Peyer's patch (tissue), 4 donors: ENCODE results near the gene OR8I2. TPM values are rescaled to one million over a fixed set of nuclear protein-coding genes. Genes with fewer than 3 reads are reported as not detected.

Source experiments
- small RNA-seq, 2 donors: library from RNA; depleted of rRNA; stranded (forward); fragments of <200 nt; gene quantifications; one replicate each; pipeline ENCODE3, GENCODE V24; 2016
- total RNA-seq, 4 donors: library from RNA; depleted of rRNA; stranded (reverse); fragments of >200 nt; gene quantifications; one replicate each; pipeline ENCODE4 v1.1.0, GENCODE V29; 2016

Gene OR8I2
- total RNA-seq, 4 donors from 2014 or later: not detected

Small RNA genes within 50 kb of the gene (small RNA-seq; reads per million reads assigned to genes)
- gene OR8I4P: 0 reads per million in 2 donors

Other genes starting within 250 kb of the OR8I2 start
- gene TRIM51, start 210.0 kb upstream of the OR8I2 start, total RNA-seq: not detected
- not detected for gene OR5W2, start 178.7 kb upstream of the OR8I2 start, total RNA-seq
- not detected for gene OR5I1, start 156.9 kb upstream of the OR8I2 start, total RNA-seq
- not detected for gene OR10AG1, start 123.4 kb upstream of the OR8I2 start, total RNA-seq
- gene OR5F1, start 98.7 kb upstream of the OR8I2 start, total RNA-seq: not detected
- gene OR5AS1, start 65.7 kb upstream of the OR8I2 start, total RNA-seq: not detected
- not detected for gene OR8H2, start 10.4 kb downstream of the OR8I2 start, total RNA-seq
- gene OR8H3, start 29.1 kb downstream of the OR8I2 start, total RNA-seq: not detected
- gene OR8J3, start 46.9 kb downstream of the OR8I2 start, total RNA-seq: not detected
- not detected for gene OR8K5, start 67.0 kb downstream of the OR8I2 start, total RNA-seq
- not detected for gene OR5J2, start 83.3 kb downstream of the OR8I2 start, total RNA-seq
- gene OR5T2, start 140.9 kb downstream of the OR8I2 start, total RNA-seq: not detected
- gene OR5T3, start 158.9 kb downstream of the OR8I2 start, total RNA-seq: not detected
- gene OR5T1, start 180.8 kb downstream of the OR8I2 start, total RNA-seq: not detected
- gene OR8H1, start 198.9 kb downstream of the OR8I2 start, total RNA-seq: not detected
- gene OR8K3, start 221.8 kb downstream of the OR8I2 start, total RNA-seq: not detected